HG03280 (cell line): ENCODE measurements around the gene TNFRSF14.

Source experiments
- ATAC-seq: cut with Tn5 transposase; IDR thresholded peaks from one replicate; pipeline ENCODE4 v1.9.1; 2021; ENCODE audit warnings: mild to moderate bottlenecking, moderate library complexity; ENCODE audit not compliant: unreplicated experiment

The TNFRSF14 gene

GRCh38 chr1:2523191-2523890 is 32.8 kb upstream of the TNFRSF14 start:
- no peak for ATAC-seq

GRCh38 chr1:2523891-2524609 is 32.1 kb upstream of the TNFRSF14 start:
- ATAC-seq = no peak

- no peak for ATAC-seq
Observed at GRCh38 chr1:2525572-2525919, 30.6 kb upstream of the TNFRSF14 start.

- peak; percentile 91 for ATAC-seq
Observed at GRCh38 chr1:2525920-2526823, 30.0 kb upstream of the TNFRSF14 start, which contains the start of gene PANK4. PANK4 (minus strand) TSS chr1:2526596; CDS start chr1:2526587, 9 bp downstream.

GRCh38 chr1:2526824-2527555 is 29.2 kb upstream of the TNFRSF14 start:
- ATAC-seq = peak; percentile 30

- ATAC-seq = no peak
Observed at GRCh38 chr1:2527556-2527860, 28.7 kb upstream of the TNFRSF14 start.

- no peak for ATAC-seq
Observed at GRCh38 chr1:2528016-2528415, 28.2 kb upstream of the TNFRSF14 start.

GRCh38 chr1:2528611-2528965 is 27.6 kb upstream of the TNFRSF14 start:
- ATAC-seq = no peak

GRCh38 chr1:2528966-2529783 is 27.0 kb upstream of the TNFRSF14 start:
- no peak for ATAC-seq

- no peak for ATAC-seq
Observed at GRCh38 chr1:2529784-2530512, 26.2 kb upstream of the TNFRSF14 start, which contains the start of gene HES5. HES5 (minus strand) TSS chr1:2530263; CDS start chr1:2530164, 99 bp downstream.

GRCh38 chr1:2530513-2531361 is 25.4 kb upstream of the TNFRSF14 start:
- no peak for ATAC-seq

GRCh38 chr1:2532485-2533160 is 23.5 kb upstream of the TNFRSF14 start:
- no peak for ATAC-seq

- no peak for ATAC-seq
Observed at GRCh38 chr1:2533365-2533764, 22.8 kb upstream of the TNFRSF14 start.

- ATAC-seq = no peak
Observed at GRCh38 chr1:2534315-2534686, 21.9 kb upstream of the TNFRSF14 start.

- ATAC-seq = no peak
Observed at GRCh38 chr1:2534687-2535441, 21.3 kb upstream of the TNFRSF14 start.

GRCh38 chr1:2535455-2535854 is 20.7 kb upstream of the TNFRSF14 start:
- ATAC-seq = no peak

- no peak for ATAC-seq
Observed at GRCh38 chr1:2535981-2536380, 20.2 kb upstream of the TNFRSF14 start.
